Osteoblast (primary cell): ENCODE results near the gene IL20RA. TPM values are rescaled to one million over a fixed set of nuclear protein-coding genes. Genes with fewer than 3 reads are reported as not detected.

ENCODE experiments used
- DNase-seq: peaks from one replicate; pipeline ENCODE4 v3.0.0; 2011; ENCODE audit warnings: low spot score, mixed read lengths; ENCODE audit not compliant: insufficient read length; ENCODE audit errors: missing footprints
- H2AFZ ChIP-seq: 2 replicates; pipeline ENCODE4 v1.6.0; 2011; ENCODE audit warnings: mild to moderate bottlenecking, low read length
- H3K27ac ChIP-seq: 2 replicates; pipeline ENCODE4 v1.5.1; 2011; ENCODE audit warnings: mild to moderate bottlenecking, low read depth, low read length, moderate library complexity
- H3K27me3 ChIP-seq: 2 replicates; pipeline ENCODE4 v1.6.0; 2012; ENCODE audit warnings: mild to moderate bottlenecking, control low read depth, inconsistent platforms, low read length, moderate library complexity; ENCODE audit not compliant: insufficient read depth
- H3K36me3 ChIP-seq: 2 replicates; pipeline ENCODE4 v1.5.1; 2011; ENCODE audit warnings: mild to moderate bottlenecking, low read length, control low read depth, moderate library complexity; ENCODE audit not compliant: insufficient read depth
- H3K4me1 ChIP-seq: 2 replicates; pipeline ENCODE4 v1.5.1; 2011; ENCODE audit warnings: mild to moderate bottlenecking, low read length, control low read depth, moderate library complexity; ENCODE audit not compliant: insufficient read depth
- H3K4me2 ChIP-seq: 2 replicates; pipeline ENCODE4 v1.6.0; 2011; ENCODE audit warnings: mild to moderate bottlenecking, low read length; ENCODE audit not compliant: insufficient read depth
- H3K4me3 ChIP-seq: fragments of 200-600 bp; sonication (generic); 3 replicates; pipeline ENCODE4 v1.5.1; 2012; ENCODE audit warnings: mild to moderate bottlenecking, low read length, inconsistent platforms; ENCODE audit not compliant: insufficient read depth
- H3K79me2 ChIP-seq: 2 replicates; pipeline ENCODE4 v1.6.0; 2012; ENCODE audit warnings: mild to moderate bottlenecking, low read length, control low read depth, inconsistent platforms; ENCODE audit not compliant: insufficient read depth
- H3K9me3 ChIP-seq: 2 replicates; pipeline ENCODE4 v1.5.1; 2011; ENCODE audit warnings: low read depth, low read length, control low read depth
- H4K20me1 ChIP-seq: 2 replicates; pipeline ENCODE4 v1.6.0; 2012; ENCODE audit warnings: mild to moderate bottlenecking, low read length, control low read depth; ENCODE audit not compliant: insufficient read depth
- total RNA-seq: library from RNA; depleted of rRNA; stranded (reverse); fragments of >200 nt; gene quantifications from 2 replicates; pipeline ENCODE4 v1.2.3, GENCODE V29; 2012
- TF ChIP-seq, protein P1 (sequence below): IDR thresholded peaks from 2 replicates; pipeline ENCODE4 v1.5.1; 2011; ENCODE audit warnings: mild to moderate bottlenecking, low read depth, low read length, moderate library complexity; ENCODE audit errors: extremely low read depth

The IL20RA gene
- total RNA-seq, 1 donor = 0.36 TPM

DNA sequence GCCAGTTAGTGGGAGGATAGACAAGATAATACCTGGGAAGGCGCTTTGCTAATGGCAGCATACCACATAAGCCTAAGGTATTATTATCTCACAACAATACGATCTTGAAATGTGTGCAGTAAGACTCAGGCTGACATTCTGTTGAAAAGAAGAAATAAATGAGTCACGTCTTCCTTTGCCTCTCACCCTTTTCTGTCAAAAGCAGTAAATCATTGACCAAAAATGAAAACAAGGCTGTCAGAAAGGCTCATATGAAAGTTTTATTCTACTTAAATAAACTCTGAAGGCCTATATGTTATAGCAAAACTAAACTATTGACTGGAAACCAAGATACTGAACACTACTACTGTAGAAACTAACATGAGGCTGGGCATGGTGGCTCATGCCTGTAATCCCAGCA is 43.1 kb upstream of the IL20RA start:
- H2AFZ ChIP-seq = no peak overlapping the region
- DNase-seq = no peak
- no peaks in the 10 kb centered on the region for H3K9me3 ChIP-seq
- H3K27ac ChIP-seq = no peak overlapping the region
- no peaks in the 10 kb centered on the region for H3K79me2 ChIP-seq
- no peaks in the 10 kb centered on the region for H3K4me1 ChIP-seq
- no peaks in the 10 kb centered on the region for H3K36me3 ChIP-seq
- H3K4me3 ChIP-seq = no peak overlapping the region
- H3K4me2 ChIP-seq = no peak overlapping the region
- no peaks in the 10 kb centered on the region for H4K20me1 ChIP-seq
- peaks cover 3% of the 10 kb centered on the region for H3K27me3 ChIP-seq
- TF ChIP-seq, protein P1, sequence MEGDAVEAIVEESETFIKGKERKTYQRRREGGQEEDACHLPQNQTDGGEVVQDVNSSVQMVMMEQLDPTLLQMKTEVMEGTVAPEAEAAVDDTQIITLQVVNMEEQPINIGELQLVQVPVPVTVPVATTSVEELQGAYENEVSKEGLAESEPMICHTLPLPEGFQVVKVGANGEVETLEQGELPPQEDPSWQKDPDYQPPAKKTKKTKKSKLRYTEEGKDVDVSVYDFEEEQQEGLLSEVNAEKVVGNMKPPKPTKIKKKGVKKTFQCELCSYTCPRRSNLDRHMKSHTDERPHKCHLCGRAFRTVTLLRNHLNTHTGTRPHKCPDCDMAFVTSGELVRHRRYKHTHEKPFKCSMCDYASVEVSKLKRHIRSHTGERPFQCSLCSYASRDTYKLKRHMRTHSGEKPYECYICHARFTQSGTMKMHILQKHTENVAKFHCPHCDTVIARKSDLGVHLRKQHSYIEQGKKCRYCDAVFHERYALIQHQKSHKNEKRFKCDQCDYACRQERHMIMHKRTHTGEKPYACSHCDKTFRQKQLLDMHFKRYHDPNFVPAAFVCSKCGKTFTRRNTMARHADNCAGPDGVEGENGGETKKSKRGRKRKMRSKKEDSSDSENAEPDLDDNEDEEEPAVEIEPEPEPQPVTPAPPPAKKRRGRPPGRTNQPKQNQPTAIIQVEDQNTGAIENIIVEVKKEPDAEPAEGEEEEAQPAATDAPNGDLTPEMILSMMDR = no peak

- DNase-seq = no peak
- H3K4me3 ChIP-seq = no peak overlapping the region
- peaks cover 3% of the 10 kb centered on the region for H3K27me3 ChIP-seq
- H2AFZ ChIP-seq = no peak overlapping the region
- H3K36me3 ChIP-seq = no peaks in the 10 kb centered on the region
- H3K79me2 ChIP-seq = no peaks in the 10 kb centered on the region
- no peaks in the 10 kb centered on the region for H3K4me1 ChIP-seq
- TF ChIP-seq, protein P1 = no peak
- H3K27ac ChIP-seq = no peak overlapping the region
- no peaks in the 10 kb centered on the region for H4K20me1 ChIP-seq
- no peak overlapping the region for H3K4me2 ChIP-seq
- H3K9me3 ChIP-seq = no peaks in the 10 kb centered on the region
Measured at GRCh38 chr6:137086031-137086430, 41.3 kb upstream of the IL20RA start.

- no peaks in the 10 kb centered on the region for H3K9me3 ChIP-seq
- TF ChIP-seq, protein P1 = no peak
- DNase-seq = no peak
- H3K27me3 ChIP-seq = peaks cover 3% of the 10 kb centered on the region
- H2AFZ ChIP-seq = no peak overlapping the region
- H3K4me1 ChIP-seq = no peaks in the 10 kb centered on the region
- H3K4me2 ChIP-seq = no peak overlapping the region
- H3K27ac ChIP-seq = no peak overlapping the region
- H3K4me3 ChIP-seq = no peak overlapping the region
- no peaks in the 10 kb centered on the region for H3K36me3 ChIP-seq
- H3K79me2 ChIP-seq = no peaks in the 10 kb centered on the region
- H4K20me1 ChIP-seq = no peaks in the 10 kb centered on the region
Measured at GRCh38 chr6:137084865-137085617, 40.3 kb upstream of the IL20RA start.

GRCh38 chr6:137084090-137084489 is 39.3 kb upstream of the IL20RA start:
- H4K20me1 ChIP-seq = no peaks in the 10 kb centered on the region
- no peaks in the 10 kb centered on the region for H3K4me1 ChIP-seq
- no peaks in the 10 kb centered on the region for H3K79me2 ChIP-seq
- H3K4me3 ChIP-seq = no peak overlapping the region
- TF ChIP-seq, protein P1 = no peak
- no peak overlapping the region for H3K4me2 ChIP-seq
- peaks cover 3% of the 10 kb centered on the region for H3K27me3 ChIP-seq
- H2AFZ ChIP-seq = no peak overlapping the region
- no peaks in the 10 kb centered on the region for H3K9me3 ChIP-seq
- no peaks in the 10 kb centered on the region for H3K36me3 ChIP-seq
- H3K27ac ChIP-seq = no peak overlapping the region
- no peak for DNase-seq
